ENCODE measurements around the gene SLC39A1.

- no peak for TF ChIP-seq CTCF (IDR thresholded peaks at IDR 0.05; ENCODE audit: borderline replicate concordance, extremely low read depth, low read length, poor library complexity, severe bottlenecking)
- TF ChIP-seq EZH2 (IDR thresholded peaks at IDR 0.05; ENCODE audit: borderline replicate concordance, low read depth, low read length, severe bottlenecking), result no peak
These were observed 22.8 kb upstream of the SLC39A1 start, which contains the start of gene RAB13 for GRCh38 chr1:153985941-153986761.
